ENCODE results near the gene EPN1. TPM values are rescaled to one million over a fixed set of nuclear protein-coding genes. Genes with fewer than 3 reads are reported as not detected.

Gene EPN1
- total and polyA plus RNA-seq, 2 of the 13 experiments (the other 11 are each of a cell fraction or from before 2014, with no cell fraction given), result 28.9 to 31.7 TPM

- no peak overlapping the region for H3K27ac ChIP-seq (ENCODE audit: extremely low read length, insufficient read depth, low read length)
These were observed 13.6 kb downstream of the EPN1 start for GRCh38 chr19:55688422-55689218.

GRCh38 chr19:55689411-55690108 is 14.5 kb downstream of the EPN1 start:
- H3K4me1 ChIP-seq (ENCODE audit: insufficient read depth, low read length), result peaks cover 28% of the 10 kb centered on the region
- H3K9me3 ChIP-seq (ENCODE audit: low read length), result no peaks in the 10 kb centered on the region
- FAIRE-seq, result no peak
- no peak overlapping the region for H3K9ac ChIP-seq (ENCODE audit: insufficient read depth, low read depth, low read length)
- no peaks in the 10 kb centered on the region for H3K27me3 ChIP-seq (ENCODE audit: control insufficient read depth in 1 of 2, insufficient read depth in 2 of 2, low read length in 2 of 2)
- no peak overlapping the region for H3K4me3 ChIP-seq (replicated peaks in 1 of 3; ENCODE audit: insufficient read depth in 1 of 3, low read depth in 2 of 3, low read length in 3 of 3)
- H3K79me2 ChIP-seq (ENCODE audit: insufficient read depth, low read length), result peaks cover 18% of the 10 kb centered on the region
- H4K20me1 ChIP-seq (ENCODE audit: insufficient read depth, low read length), result no peaks in the 10 kb centered on the region
- no peak for ATAC-seq
- H2AFZ ChIP-seq (ENCODE audit: low read length), result no peak overlapping the region
- intact Hi-C loops (cut with micrococcal nuclease; ENCODE audit: unreplicated experiment) (no loop called here), in situ Hi-C loops (cut with HindIII; ENCODE audit: extremely low pct_ligation_motif_present, low pct_unique_long_range_greater_than_20kb) (no loop called here)
- ChIA-PET POLR2A (no interaction called here), CTCF (ENCODE audit: low intra/inter-chr PET ratio, low total read pairs) (no interaction called here)
- H3K36me3 ChIP-seq (replicated peaks in 1 of 2; ENCODE audit: control insufficient read depth in 1 of 2, insufficient read depth in 2 of 2, low read length in 2 of 2), result peaks cover 24 to 67% of the 10 kb centered on the region in 2 experiments
- WGBS (ENCODE audit: low lambda C conversion rate), result 98% methylated on average over 30 of the region's 35 CpGs
- no peak for DNase-seq (ENCODE audit: low spot score)
- H3K4me2 ChIP-seq (ENCODE audit: low read depth, low read length), result no peak overlapping the region
- H3K27ac ChIP-seq (ENCODE audit: extremely low read length, insufficient read depth, low read length), result no peak overlapping the region
- no TSS peak for BruUV-seq (replicated peaks)
- TF ChIP-seq TP53 (CRISPR knock-in tag; conservative IDR thresholded peaks at IDR 0.05) (no peak), ZBED4 (CRISPR knock-in tag; IDR thresholded peaks at IDR 0.05; ENCODE audit: borderline replicate concordance) (no peak), ZNF709 (CRISPR knock-in tag; IDR thresholded peaks at IDR 0.05) (no peak), GABPA (IDR thresholded peaks at IDR 0.05; ENCODE audit: low read depth, low read length) (no peak), GABPA (CRISPR knock-in tag; IDR thresholded peaks at IDR 0.05; ENCODE audit: low read depth) (no peak), THAP8 (CRISPR knock-in tag; IDR thresholded peaks at IDR 0.05; ENCODE audit: borderline replicate concordance) (no peak), CERS6 (CRISPR knock-in tag; IDR thresholded peaks at IDR 0.05) (no peak), ZNF550 (CRISPR knock-in tag; IDR thresholded peaks at IDR 0.05; ENCODE audit: borderline replicate concordance) (no peak), LBX2 (CRISPR knock-in tag; IDR thresholded peaks at IDR 0.05; ENCODE audit: borderline replicate concordance) (no peak)

More at GRCh38 chr19:55688422-55689218, 13.6 kb downstream of the EPN1 start:
- Histone ChIP-seq H3K36me3 (replicated peaks in 1 of 2; ENCODE audit: control insufficient read depth in 1 of 2, insufficient read depth in 2 of 2, low read length in 2 of 2) (peaks cover 24 to 65% of the 10 kb centered on the region in 2 experiments), H3K9ac (ENCODE audit: insufficient read depth, low read depth, low read length) (no peak overlapping the region), H3K4me1 (ENCODE audit: insufficient read depth, low read length) (peaks cover 38% of the 10 kb centered on the region), H2AFZ (ENCODE audit: low read length) (no peak overlapping the region), H3K4me3 (replicated peaks in 1 of 3; ENCODE audit: insufficient read depth in 1 of 3, low read depth in 2 of 3, low read length in 3 of 3) (no peak overlapping the region), H3K27me3 (ENCODE audit: control insufficient read depth in 1 of 2, insufficient read depth in 2 of 2, low read length in 2 of 2) (no peaks in the 10 kb centered on the region), H3K4me2 (ENCODE audit: low read depth, low read length) (no peak overlapping the region), H4K20me1 (ENCODE audit: insufficient read depth, low read length) (no peaks in the 10 kb centered on the region), H3K79me2 (ENCODE audit: insufficient read depth, low read length) (peaks cover 25% of the 10 kb centered on the region), H3K9me3 (ENCODE audit: low read length) (no peaks in the 10 kb centered on the region)
- intact Hi-C loops (cut with micrococcal nuclease; ENCODE audit: unreplicated experiment) (no loop called here), in situ Hi-C loops (cut with HindIII; ENCODE audit: extremely low pct_ligation_motif_present, low pct_unique_long_range_greater_than_20kb) (no loop called here)
- POLR2A ChIA-PET, result no interaction called here
- WGBS (ENCODE audit: low lambda C conversion rate), result 93% methylated on average over 23 of the region's 27 CpGs
- CTCF ChIA-PET (ENCODE audit: low intra/inter-chr PET ratio, low total read pairs), result no interaction called here
- ATAC-seq (no peak), FAIRE-seq (no peak), DNase-seq (ENCODE audit: low spot score) (no peak)
- no TSS peak for BruUV-seq (replicated peaks)
- TF ChIP-seq ELF3 (CRISPR knock-in tag; IDR thresholded peaks at IDR 0.05) (no peak), LCORL (IDR thresholded peaks at IDR 0.05) (no peak), LCORL (CRISPR knock-in tag; IDR thresholded peaks at IDR 0.05) (no peak), NR2F6 (IDR thresholded peaks at IDR 0.05) (no peak), NR2F6 (CRISPR knock-in tag; IDR thresholded peaks at IDR 0.05) (no peak)
